ENCODE measurements around the gene CACNG7.

CACNG7 gene

GRCh38 chr19:53983457-53984289, 74.6 kb downstream of the CACNG7 start:
- no peak for DNase-seq

DNA sequence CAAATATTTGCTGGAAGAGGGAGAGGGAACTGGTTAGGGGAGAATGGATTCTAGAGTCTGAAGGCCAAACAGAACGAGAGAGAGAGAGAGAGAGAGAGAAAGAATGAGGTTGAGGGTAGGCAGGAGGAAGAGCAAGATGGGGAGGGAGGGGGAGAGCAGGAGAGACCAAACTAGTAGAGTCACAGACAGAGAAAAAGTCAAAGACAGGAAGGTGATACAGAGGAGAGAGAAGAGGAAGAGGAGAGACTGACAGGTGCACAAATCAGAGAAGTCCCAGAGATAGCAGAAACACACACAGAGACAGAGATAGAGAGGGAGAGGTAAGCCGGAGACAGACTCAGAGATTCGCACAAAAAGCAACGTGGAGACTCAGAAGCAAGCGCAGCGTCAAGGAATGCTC, 76.8 kb downstream of the CACNG7 start:
- DNase-seq = no peak

- no peak for DNase-seq
These were observed 79.9 kb downstream of the CACNG7 start for GRCh38 chr19:53988981-53989380.

DNA sequence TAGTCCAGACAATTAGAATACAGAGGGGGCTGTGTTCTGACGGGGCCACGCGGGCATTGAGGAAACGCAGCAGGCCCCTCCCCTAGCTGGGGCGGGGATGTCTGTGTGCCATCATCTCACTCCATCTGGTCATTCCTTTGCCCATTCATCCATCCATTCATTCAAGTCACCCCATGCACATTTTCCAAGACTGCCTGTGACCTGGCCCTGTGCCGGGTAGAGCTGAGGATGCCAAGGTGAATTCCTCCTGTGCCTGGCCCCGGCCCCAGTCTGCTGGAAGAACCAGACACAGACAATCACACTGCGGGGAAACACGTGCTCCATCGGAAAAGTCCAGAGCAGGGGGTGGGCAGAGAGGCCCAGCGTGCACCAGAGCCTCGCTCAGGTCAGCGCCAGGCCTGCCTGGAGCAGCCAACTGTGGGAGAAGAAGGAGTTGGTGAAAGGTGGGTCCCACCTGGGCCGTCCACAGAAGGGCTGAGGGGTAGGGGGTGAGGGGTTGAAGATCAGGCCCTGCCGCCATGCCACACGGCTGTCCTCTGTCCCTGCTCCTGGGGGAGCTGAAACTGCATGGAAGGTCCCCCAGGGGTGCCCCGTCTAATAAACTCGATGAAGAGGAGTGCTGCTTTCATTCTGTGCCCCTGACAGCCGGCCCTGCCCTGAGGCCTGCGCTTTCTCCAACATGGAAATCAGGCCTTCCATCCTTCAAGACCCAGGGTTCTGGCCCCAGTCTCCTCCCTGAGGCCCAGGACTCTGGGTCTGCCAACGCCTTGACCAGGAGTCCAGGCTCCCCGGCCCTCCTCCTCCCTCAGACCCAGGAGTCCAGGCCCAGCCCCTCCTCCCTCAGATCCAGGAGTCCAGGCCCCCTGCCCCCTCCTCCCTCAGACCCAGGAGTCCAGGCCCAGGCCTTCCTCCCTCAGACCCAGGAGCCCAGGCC, 80.8 kb downstream of the CACNG7 start:
- DNase-seq = no peak

DNA sequence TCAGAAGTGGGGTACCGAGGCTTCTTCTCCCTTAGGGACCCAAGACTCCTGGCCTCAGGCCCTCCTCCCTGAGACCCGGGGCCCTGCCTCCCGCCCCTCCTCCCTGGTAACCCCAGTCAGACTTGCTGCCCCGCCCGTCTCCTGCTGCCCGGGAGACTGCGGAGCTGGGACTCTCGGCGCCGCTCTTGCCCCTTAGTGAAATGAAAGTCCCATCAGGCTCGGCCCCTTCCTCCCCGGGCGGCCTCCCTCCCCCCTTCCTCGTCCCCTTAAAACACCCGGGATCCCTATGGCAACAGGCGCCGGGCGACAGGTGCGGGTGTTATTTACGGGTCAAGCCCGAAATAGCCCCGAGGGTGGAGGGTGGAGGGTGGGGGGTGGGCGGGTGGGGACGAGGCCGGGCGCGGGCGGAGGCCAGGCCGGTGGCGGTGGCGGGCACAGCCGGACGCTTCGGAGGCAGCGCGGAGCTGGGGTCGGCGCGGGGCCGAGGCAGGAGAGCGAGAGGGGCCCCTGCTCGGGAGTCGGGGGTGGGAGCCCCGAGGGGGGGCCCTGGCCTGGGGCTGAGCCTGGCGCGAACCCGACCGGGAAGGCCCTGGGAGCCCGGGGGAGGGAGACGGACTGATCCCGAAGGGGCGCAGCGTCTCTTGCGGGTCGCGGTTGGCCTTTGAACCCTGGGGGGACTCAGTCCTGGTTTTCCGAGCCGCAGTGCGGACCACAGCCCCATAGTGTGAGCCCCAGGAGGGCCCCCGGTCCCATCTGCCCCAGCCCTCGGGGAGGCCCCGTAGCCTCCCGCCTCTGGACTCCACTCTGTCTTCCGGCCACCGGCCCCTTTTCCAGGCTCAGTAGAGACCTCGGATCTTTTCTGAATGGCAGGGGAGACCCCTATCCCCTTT, 82.4 kb downstream of the CACNG7 start, which contains the start of gene CACNG6:
Gene CACNG6 (plus strand): TSS at position 414 of the 890 bp plus-strand sequence. CDS start 1,241 bp downstream, outside the sequence.
- DNase-seq = no peak

GRCh38 chr19:53992211-53992610, 83.1 kb downstream of the CACNG7 start:
- no peak for DNase-seq

- no peak for DNase-seq
These were observed 83.7 kb downstream of the CACNG7 start for GRCh38 chr19:53992815-53993214.

GRCh38 chr19:53993448-53993847, 84.4 kb downstream of the CACNG7 start:
- no peak for DNase-seq

All from activated effector memory CD4-positive, alpha-beta T cell treated with anti-CD3 and anti-CD28 coated beads, Interleukin-2, amount 50 U/mL, for 16 hours (primary cell).